Left ventricle myocardium inferior (tissue), 1 donor: ENCODE data around the gene ULBP2. TPM values are rescaled to one million over a fixed set of nuclear protein-coding genes. Genes with fewer than 3 reads are reported as not detected.

Experiments
- DNase-seq: peaks from one replicate; pipeline ENCODE4 v3.0.0-alpha.2; 2020
- H3K27ac ChIP-seq: fragments of 200-600 bp; replicated peaks from 2 replicates; pipeline ENCODE4 v1.8.0; 2021
- H3K27me3 ChIP-seq: fragments of 200-600 bp; 2 replicates; pipeline ENCODE4 v1.8.0; 2021; ENCODE audit warnings: low read depth
- H3K36me3 ChIP-seq: fragments of 200-600 bp; 2 replicates; pipeline ENCODE4 v1.8.0; 2021
- H3K4me1 ChIP-seq: fragments of 200-600 bp; 2 replicates; pipeline ENCODE4 v1.8.0; 2021
- H3K4me3 ChIP-seq: fragments of 200-600 bp; 2 replicates; pipeline ENCODE4 v1.8.0; 2021; ENCODE audit warnings: mild to moderate bottlenecking, moderate library complexity
- H3K9me3 ChIP-seq: fragments of 200-600 bp; replicated peaks from 2 replicates; pipeline ENCODE4 v1.8.0; 2021
- CTCF ChIP-seq: fragments of 200-600 bp; IDR thresholded peaks from 2 replicates; pipeline ENCODE4 v1.8.0; 2021; ENCODE audit warnings: antibody characterized with exemption, mild to moderate bottlenecking, borderline replicate concordance
- intact Hi-C: fragments of 100-400 bp; cut with micrococcal nuclease; formaldehyde crosslinking; loops from one replicate; pipeline ENCODE4 v1.11.0; 2022
- total RNA-seq: library from RNA; stranded (reverse); fragmentation: NEBNext Ultra II Directional; extraction: Animal tissue kit (Norgen Biotek cat#: 25700); gene quantifications from one replicate; pipeline ENCODE4 v1.2.1, GENCODE V29; 2021
- donor health status: DM: no; HTN: yes; CAD: no; lungs with severe emphysema.

Gene ULBP2
- total RNA-seq, 1 donor from 2014 or later = 0.93 TPM

DNA sequence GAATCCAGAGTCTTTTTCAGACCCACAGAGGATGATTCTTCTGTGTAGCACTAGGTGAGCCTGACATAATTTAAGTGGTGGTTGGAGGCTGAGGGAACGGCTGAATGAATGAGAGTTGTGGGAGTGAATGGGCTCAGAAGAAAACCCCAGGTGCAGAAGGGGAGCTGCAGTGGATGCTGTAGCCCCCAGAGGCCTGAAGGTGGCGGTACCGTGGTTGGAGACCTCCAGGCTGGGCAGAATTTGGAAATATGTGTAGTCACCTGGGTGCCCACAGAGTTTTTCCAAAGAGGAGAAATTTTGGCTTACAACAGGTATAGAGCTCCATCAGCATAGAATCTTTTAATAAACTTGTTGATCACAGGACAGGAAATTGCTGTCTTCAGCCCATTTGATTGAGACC is 12.4 kb upstream of the ULBP2 start:
- Histone ChIP-seq H3K27ac (no peak overlapping the region), H3K4me3 (no peak overlapping the region), H3K9me3 (no peaks in the 10 kb centered on the region), H3K36me3 (no peaks in the 10 kb centered on the region), H3K4me1 (peaks cover 17% of the 10 kb centered on the region), H3K27me3 (peaks cover 67% of the 10 kb centered on the region)
- no peak for DNase-seq
- peak; percentile 20 for TF ChIP-seq CTCF
- intact Hi-C loops = loop anchor here (5.0 kb wide), 1 partner anchor 92 kb away; no protein-coding TSS in a partner anchor

DNA sequence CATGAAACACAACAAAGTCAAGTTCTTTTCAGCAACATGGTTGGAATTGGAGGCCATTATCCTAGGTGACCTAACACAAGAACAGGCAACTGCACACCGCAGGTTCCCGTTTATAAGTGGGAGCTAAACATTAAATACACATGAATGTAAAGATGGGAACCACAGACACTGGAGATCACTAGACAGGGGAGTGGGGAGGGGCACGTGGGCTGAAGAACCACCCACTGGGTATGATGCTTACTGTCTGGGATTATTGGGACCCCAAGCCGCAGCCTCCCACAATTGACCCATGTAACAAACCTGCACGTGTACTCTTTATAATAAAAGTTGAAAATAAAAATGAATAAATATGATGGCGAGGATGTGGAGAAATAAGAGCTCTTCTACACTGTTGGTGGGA is 10.3 kb upstream of the ULBP2 start:
- intact Hi-C loops = no loop called here
- no peak overlapping the region for H3K4me3 ChIP-seq
- H3K36me3 ChIP-seq = no peaks in the 10 kb centered on the region
- no peaks in the 10 kb centered on the region for H3K9me3 ChIP-seq
- H3K4me1 ChIP-seq = no peaks in the 10 kb centered on the region
- DNase-seq = no peak
- no peak for TF ChIP-seq CTCF
- H3K27me3 ChIP-seq = peaks cover 88% of the 10 kb centered on the region
- H3K27ac ChIP-seq = no peak overlapping the region

- H3K27ac ChIP-seq = no peak overlapping the region
Measured at GRCh38 chr6:149933036-149933435, 8.8 kb upstream of the ULBP2 start.

DNA sequence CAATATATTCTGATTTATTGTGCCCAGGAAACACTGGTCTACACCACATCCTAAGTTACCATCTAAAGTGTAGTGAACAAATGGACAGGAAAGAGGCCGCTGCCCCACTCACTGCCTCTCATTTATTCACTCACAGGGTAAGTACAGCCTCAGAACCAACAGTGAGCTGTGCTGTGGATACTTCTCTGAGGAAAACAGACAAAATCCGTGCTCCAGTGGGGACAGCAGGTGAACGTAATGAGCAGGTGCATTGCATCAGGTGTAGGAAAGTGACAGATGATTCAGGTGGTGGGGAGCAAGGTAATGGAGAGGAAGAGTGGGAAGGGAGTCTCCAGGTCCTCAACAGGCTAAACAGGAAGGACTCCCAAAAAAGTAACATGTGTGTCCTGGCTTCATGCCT is 8.4 kb upstream of the ULBP2 start:
- Histone ChIP-seq H3K36me3 (no peaks in the 10 kb centered on the region), H3K4me1 (peaks cover 4% of the 10 kb centered on the region), H3K9me3 (no peaks in the 10 kb centered on the region), H3K27ac (no peak overlapping the region), H3K27me3 (peaks cover 98% of the 10 kb centered on the region), H3K4me3 (no peak overlapping the region)
- no peak for TF ChIP-seq CTCF
- intact Hi-C loops = no loop called here
- no peak for DNase-seq

More at GRCh38 chr6:149933036-149933435, 8.8 kb upstream of the ULBP2 start:
- Histone ChIP-seq H3K36me3 (no peaks in the 10 kb centered on the region), H3K4me3 (no peak overlapping the region), H3K9me3 (no peaks in the 10 kb centered on the region), H3K27me3 (peaks cover 98% of the 10 kb centered on the region), H3K4me1 (peaks cover under 1% of the 10 kb centered on the region)
- intact Hi-C loops = no loop called here
- TF ChIP-seq CTCF = no peak
- DNase-seq = no peak

DNA sequence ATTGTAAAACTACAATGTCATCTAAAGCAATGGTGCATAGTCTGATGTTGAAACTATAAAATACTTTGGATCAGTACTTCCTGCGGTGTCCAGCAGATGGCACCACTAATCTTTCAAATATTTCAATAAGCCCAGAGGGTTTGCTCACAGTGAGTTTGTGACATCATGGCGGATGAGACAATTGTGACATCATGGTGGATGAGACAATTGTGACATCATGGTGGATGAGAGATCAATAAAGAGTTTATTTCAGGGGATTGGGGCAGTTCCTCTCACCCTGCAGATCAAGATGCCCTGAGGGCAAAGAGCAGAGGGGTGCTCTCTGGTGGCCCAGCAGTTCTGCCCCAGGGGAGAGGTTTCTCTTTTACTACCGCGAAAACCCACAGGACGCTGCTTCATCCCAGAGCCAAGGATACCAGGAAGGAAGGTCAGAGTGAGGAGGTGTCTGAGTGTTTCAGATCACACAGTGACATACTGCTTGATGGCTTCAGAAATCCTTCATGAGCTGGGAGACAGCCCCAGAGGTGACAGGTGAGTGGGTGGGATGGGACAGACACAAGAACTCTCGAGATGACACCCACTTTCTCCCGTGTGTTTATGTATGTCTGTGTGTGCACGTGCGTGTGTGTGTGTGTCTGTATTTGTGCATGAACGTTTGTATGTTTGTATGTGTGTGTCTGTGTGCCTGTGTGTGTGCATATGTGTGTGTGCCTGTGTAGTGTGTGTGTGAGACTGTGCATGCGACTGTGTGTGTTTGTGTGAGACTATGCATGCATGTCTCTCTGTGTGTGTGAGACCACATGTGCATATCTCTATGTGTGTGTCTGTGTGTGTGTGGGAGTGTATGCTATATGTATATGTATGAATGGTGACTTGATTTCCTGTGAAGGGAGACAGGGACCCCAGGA is 7.3 kb upstream of the ULBP2 start:
- TF ChIP-seq CTCF = peak; percentile 86
- no peak overlapping the region for H3K27ac ChIP-seq
- peaks cover 98% of the 10 kb centered on the region for H3K27me3 ChIP-seq
- intact Hi-C loops = loop anchor here (2.0 kb wide), 1 partner anchor 82 kb away; no protein-coding TSS in a partner anchor
- H3K36me3 ChIP-seq = no peaks in the 10 kb centered on the region
- no peak overlapping the region for H3K4me3 ChIP-seq
- H3K9me3 ChIP-seq = no peaks in the 10 kb centered on the region
- DNase-seq = no peak
- H3K4me1 ChIP-seq = peaks cover 12% of the 10 kb centered on the region
